Panc1 (cell line): ENCODE results near the gene PLEKHN1. TPM values are rescaled to one million over a fixed set of nuclear protein-coding genes. Genes with fewer than 3 reads are reported as not detected.

Experiments
- ATAC-seq: fragments of 200-7000 bp; cut with Tn5 transposase; 2 replicates; pipeline ENCODE4 v1.9.1; 2020; ENCODE audit warnings: mild to moderate bottlenecking, moderate library complexity
- BruUV-seq: library from RNA; stranded (reverse); fragments of 400-500 nt; replicated peaks from 2 replicates; lab custom pipeline; 2021; lab: Mats Ljungman, UMichigan
- CTCF ChIA-PET: fragments of 300-600 bp; sonication (Branson Sonifier 250); formaldehyde crosslinking; loops from one replicate; lab custom pipeline; 2022; ENCODE audit warnings: antibody characterized with exemption; lab: Charles Lee
- POLR2A ChIA-PET: fragments of 300-600 bp; sonication (Branson Sonifier 250); formaldehyde crosslinking; loops from one replicate; lab custom pipeline; 2022; ENCODE audit warnings: antibody characterized with exemption; lab: Charles Lee
- DNase-seq: peaks from one replicate; pipeline ENCODE4 v3.0.0-alpha.2; 2010; ENCODE audit warnings: low read depth, low spot score
- H3K27ac ChIP-seq: 2 replicates; pipeline ENCODE4 v1.5.1; 2011; ENCODE audit warnings: mild to moderate bottlenecking, low read length, inconsistent platforms
- H3K27me3 ChIP-seq: fragments of 200-500 bp; sonication (Bioruptor generic); 2 replicates; pipeline ENCODE4 v1.6.0; 2014; ENCODE audit warnings: low read length, inconsistent platforms; ENCODE audit not compliant: control insufficient read depth, insufficient read depth
- H3K36me3 ChIP-seq: fragments of 200-500 bp; sonication (Bioruptor generic); 2 replicates; pipeline ENCODE4 v1.5.1; 2014; ENCODE audit warnings: inconsistent platforms, mild to moderate bottlenecking, low read length, moderate library complexity; ENCODE audit not compliant: control insufficient read depth, insufficient read depth
- H3K4me1 ChIP-seq: 2 replicates; pipeline ENCODE4 v1.5.1; 2011; ENCODE audit warnings: inconsistent platforms, mild to moderate bottlenecking, low read length, moderate library complexity; ENCODE audit not compliant: control insufficient read depth, insufficient read depth
- H3K4me3 ChIP-seq, 2 experiments: 2 replicates each; pipeline ENCODE4 v1.5.1; 2011 to 2012; ENCODE audit warnings: low read depth in 2 of 2, low read length in 2 of 2, mild to moderate bottlenecking in 2 of 2, inconsistent platforms in 1 of 2, moderate library complexity in 1 of 2
- H3K9me3 ChIP-seq: fragments of 200-500 bp; sonication (Bioruptor generic); 2 replicates; pipeline ENCODE4 v1.5.1; 2014; ENCODE audit warnings: low read depth, mild to moderate bottlenecking, inconsistent platforms, low read length, moderate library complexity; ENCODE audit not compliant: control insufficient read depth, insufficient read depth
- CTCF ChIP-seq: fragments of 450-650 bp; IDR thresholded peaks from 2 replicates; pipeline ENCODE4 v1.5.1; 2017; ENCODE audit warnings: mild to moderate bottlenecking
- POLR2AphosphoS5 ChIP-seq: IDR thresholded peaks from 2 replicates; pipeline ENCODE4 v1.6.1; 2012; ENCODE audit warnings: mild to moderate bottlenecking, low read depth, low read length, moderate library complexity
- REST ChIP-seq, 2 experiments: IDR thresholded peaks; 2 replicates each; pipeline ENCODE4 v1.6.1; 2011 to 2012; ENCODE audit warnings: low read depth in 2 of 2, control low read depth in 1 of 2, low read length in 1 of 2, mild to moderate bottlenecking in 1 of 2, moderate library complexity in 1 of 2; ENCODE audit not compliant: insufficient read depth in 1 of 2
- SIN3A ChIP-seq: IDR thresholded peaks from 2 replicates; pipeline ENCODE4 v1.6.1; 2012; ENCODE audit warnings: low read depth, mild to moderate bottlenecking, low read length, moderate library complexity, borderline replicate concordance; ENCODE audit not compliant: insufficient read depth
- TCF7L2 ChIP-seq: IDR thresholded peaks from 2 replicates; pipeline ENCODE4 v1.6.1; 2011; ENCODE audit warnings: mild to moderate bottlenecking, low read depth, low read length, inconsistent platforms
- in situ Hi-C: cut with HindIII; loops from 2 replicates; pipeline ENCODE4 v1.10.0; 2016; ENCODE audit warnings: low sequenced_read_pairs, low pct_unique_long_range_greater_than_20kb
- intact Hi-C: fragments of 100-400 bp; cut with micrococcal nuclease; formaldehyde crosslinking; loops from one replicate; pipeline ENCODE4 v1.10.0; 2022; ENCODE audit not compliant: unreplicated experiment
- total RNA-seq: library from RNA; stranded (reverse); gene quantifications from one replicate; pipeline ENCODE4 v1.2.1, GENCODE V29; 2021; ENCODE audit not compliant: unreplicated experiment

PLEKHN1 gene
- total RNA-seq, 1 experiment from 2014 or later = 9.8 TPM

GRCh38 chr1:998745-998994, 32.4 kb downstream of the PLEKHN1 start:
- ChIA-PET CTCF (no interaction called here), POLR2A (no interaction called here)
- TF ChIP-seq CTCF (no peak), POLR2AphosphoS5 (no peak), SIN3A (no peak), REST (IDR thresholded peaks at IDR 0.05; ENCODE audit: insufficient read depth in 1 of 2, low read depth in 2 of 2, low read length in 1 of 2) (no peak), TCF7L2 (no peak)
- DNase-seq (no peak), ATAC-seq (no peak; the same call in 1 of the 2 replicates)
- intact Hi-C loops = no loop called here
- Histone ChIP-seq H3K9me3 (no peaks in the 10 kb centered on the region), H3K4me3 (peak overlapping the region; percentile 56 to 69), H3K36me3 (no peaks in the 10 kb centered on the region; the same call in 1 of the 2 replicates), H3K27me3 (no peaks in the 10 kb centered on the region), H3K27ac (no peak overlapping the region; the same call in 1 of the 2 replicates), H3K4me1 (peaks cover 17% of the 10 kb centered on the region)
- in situ Hi-C loops = no loop called here
- BruUV-seq = no TSS peak

- no peak for TF ChIP-seq REST (IDR thresholded peaks at IDR 0.05; ENCODE audit: insufficient read depth in 1 of 2, low read depth in 2 of 2, low read length in 1 of 2)
- TF ChIP-seq SIN3A = no peak
- TF ChIP-seq CTCF = no peak; the same call in 1 of the 2 replicates
- no peak for TF ChIP-seq POLR2AphosphoS5
- no peak for TF ChIP-seq TCF7L2
- ChIA-PET CTCF (no interaction called here), POLR2A (no interaction called here)
- Histone ChIP-seq H3K36me3 (no peaks in the 10 kb centered on the region; the same call in 1 of the 2 replicates), H3K4me1 (peaks cover 22% of the 10 kb centered on the region), H3K9me3 (no peaks in the 10 kb centered on the region), H3K4me3 (peak overlapping the region; percentile 56 to 69), H3K27ac (peak overlapping the region; percentile 61), H3K27me3 (no peaks in the 10 kb centered on the region)
- no peak for DNase-seq
- no TSS peak for BruUV-seq
- intact Hi-C loops = no loop called here
- peak; percentile 9 for ATAC-seq
- in situ Hi-C loops = no loop called here
These were observed 32.9 kb downstream of the PLEKHN1 start for GRCh38 chr1:998995-999724.
